Islet of Langerhans (tissue), 1 donor: ENCODE results near the gene ARHGAP9.
"Not testable (repeated sequence)": the region's sequence is repeated elsewhere in the genome, so short reads cannot be mapped to it uniquely, and the experiment has no call there.

ENCODE experiments used
- FAIRE-seq: peaks from one replicate; lab custom pipeline; 2011; peaks lifted over from hg19 to GRCh38; lab: Jason Lieb, UNC

The ARHGAP9 gene

GRCh38 chr12:57456737-57457490, 22.8 kb downstream of the ARHGAP9 start:
- FAIRE-seq: no peak

- no peak for FAIRE-seq
Measured at GRCh38 chr12:57456145-57456700, 23.4 kb downstream of the ARHGAP9 start.

- FAIRE-seq: no peak
Measured at GRCh38 chr12:57455374-57456144, 24.1 kb downstream of the ARHGAP9 start.

DNA sequence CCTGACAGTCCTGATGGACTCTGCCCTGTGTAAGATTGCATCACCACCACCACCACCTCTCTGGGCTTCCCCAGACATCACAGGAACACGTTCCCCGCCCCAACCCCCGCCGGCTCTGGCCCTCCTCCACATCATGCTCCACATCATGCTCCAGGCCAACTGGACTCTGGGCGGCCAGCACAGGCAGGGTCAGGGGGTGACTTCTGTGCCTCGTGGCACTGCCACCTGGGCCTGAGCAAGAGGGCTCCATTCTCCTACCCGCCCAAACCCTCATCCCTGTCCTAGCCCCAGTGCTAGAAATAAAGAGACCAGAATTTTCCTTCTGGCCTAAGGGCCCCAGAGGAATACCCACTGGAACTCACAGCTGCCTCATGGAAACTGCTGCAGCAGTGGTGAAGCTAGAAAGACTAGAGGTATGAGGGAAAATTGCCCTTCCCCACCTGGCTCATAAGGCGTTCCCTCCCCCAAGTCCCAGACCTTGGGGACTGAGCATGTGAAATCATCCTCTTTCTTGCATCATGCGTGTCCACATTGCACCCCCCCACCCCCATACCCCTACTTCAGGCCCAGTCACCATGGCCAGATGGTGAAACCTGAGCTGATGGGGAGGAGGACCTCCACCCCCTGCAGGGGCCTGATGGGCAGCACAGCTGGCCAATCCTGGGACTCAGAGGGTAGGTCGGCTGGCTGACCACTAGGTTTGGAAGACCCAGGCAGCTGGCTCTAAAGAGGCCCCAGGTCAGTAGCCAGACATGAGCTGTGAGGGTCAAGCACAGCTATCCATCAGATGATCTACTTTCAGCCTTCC, 24.9 kb downstream of the ARHGAP9 start, which contains the start of gene INHBE:
TSS of gene INHBE (plus strand) at position 742 of the 808 bp plus-strand sequence. CDS start 230 bp downstream, outside the sequence.
- no peak for FAIRE-seq

GRCh38 chr12:57454213-57454565, 25.5 kb downstream of the ARHGAP9 start:
- no peak for FAIRE-seq

DNA sequence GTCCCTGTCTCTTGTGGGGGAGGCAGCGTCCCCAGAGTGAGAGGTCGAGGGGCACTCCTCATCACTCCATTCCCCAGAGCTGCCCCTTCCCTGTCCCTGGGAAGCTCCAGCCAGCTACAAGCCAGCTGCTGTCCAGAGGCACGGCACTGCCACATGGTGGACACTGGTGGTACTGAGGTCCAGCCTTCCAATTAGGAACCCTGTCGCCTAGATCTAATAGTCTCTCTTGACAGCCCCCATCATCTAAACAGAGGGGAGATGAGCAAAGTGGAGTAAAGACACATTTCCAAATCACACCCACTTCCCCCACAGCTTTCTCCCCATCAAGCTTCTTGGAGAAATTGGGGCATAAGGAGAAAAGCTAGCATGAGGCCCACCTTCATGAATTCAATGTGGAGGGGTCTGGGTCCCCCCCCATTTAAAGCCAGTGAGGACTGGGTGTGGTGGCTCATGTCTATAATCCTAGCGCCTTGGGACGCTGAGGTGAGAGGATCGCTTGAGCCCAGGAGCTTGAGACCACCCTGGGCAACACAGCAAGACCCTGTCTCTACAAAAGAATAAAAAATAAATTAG, 26.6 kb downstream of the ARHGAP9 start:
- FAIRE-seq: no peak

DNA sequence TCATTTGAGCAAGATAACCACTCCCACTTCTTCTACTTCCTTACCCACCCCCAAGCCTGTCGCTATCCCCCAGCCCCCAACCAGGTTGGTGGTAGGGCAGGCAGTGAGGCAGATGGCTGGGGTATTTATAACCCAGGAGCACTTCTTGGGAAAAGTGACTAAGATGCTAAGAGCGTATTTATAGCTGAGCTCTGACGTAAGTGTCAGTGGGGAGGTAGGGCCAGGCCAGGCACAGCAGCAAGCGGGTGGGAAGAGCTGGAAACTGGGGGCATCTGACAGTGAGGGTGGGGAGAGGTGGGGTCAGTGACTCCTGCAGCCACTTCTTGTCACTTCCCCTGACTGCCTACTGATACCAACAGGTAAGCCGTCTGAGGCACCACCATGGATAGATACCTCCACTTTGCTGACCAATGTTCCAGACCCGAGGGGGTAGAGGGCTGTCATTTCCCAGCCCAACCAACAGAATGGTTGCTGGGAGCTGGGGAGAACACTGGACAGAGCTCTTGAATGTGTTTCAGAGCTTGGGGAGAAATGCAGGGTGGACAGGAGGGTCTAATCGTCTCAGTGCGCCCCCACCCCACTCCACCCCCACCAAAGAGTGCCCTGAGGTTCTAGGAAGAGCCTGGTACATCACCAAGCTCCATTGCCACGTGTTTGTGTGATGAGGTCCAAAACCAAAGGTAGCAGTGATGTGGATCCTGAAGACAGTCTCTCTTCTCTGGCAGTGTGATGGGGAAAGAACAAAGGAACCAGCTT, 27.3 kb downstream of the ARHGAP9 start:
- FAIRE-seq: no peak

- no peak for FAIRE-seq
Measured at GRCh38 chr12:57451233-57451778, 28.4 kb downstream of the ARHGAP9 start.

DNA sequence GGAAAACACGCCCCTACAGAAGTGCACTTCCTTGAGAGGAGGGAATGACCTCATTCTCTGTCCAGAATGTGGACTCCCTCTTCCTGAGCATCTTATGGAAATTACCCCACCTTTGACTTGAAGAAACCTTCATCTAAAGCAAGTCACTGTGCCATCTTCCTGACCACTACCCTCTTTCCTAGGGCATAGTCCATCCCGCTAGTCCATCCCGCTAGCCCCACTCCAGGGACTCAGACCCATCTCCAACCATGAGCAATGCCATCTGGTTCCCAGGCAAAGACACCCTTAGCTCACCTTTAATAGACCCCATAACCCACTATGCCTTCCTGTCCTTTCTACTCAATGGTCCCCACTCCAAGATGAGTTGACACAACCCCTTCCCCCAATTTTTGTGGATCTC, 29.6 kb downstream of the ARHGAP9 start:
- FAIRE-seq: no peak

DNA sequence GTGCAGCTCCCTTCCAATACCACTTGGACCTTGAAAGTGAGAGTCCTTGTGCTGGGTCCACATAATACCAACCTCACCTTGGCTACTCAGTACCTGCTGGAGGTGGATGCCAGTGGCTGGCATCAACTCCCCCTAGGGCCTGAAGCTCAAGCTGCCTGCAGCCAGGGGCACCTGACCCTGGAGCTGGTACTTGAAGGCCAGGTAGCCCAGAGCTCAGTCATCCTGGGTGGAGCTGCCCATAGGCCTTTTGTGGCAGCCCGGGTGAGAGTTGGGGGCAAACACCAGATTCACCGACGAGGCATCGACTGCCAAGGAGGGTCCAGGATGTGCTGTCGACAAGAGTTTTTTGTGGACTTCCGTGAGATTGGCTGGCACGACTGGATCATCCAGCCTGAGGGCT, 30.3 kb downstream of the ARHGAP9 start:
- no peak for FAIRE-seq

DNA sequence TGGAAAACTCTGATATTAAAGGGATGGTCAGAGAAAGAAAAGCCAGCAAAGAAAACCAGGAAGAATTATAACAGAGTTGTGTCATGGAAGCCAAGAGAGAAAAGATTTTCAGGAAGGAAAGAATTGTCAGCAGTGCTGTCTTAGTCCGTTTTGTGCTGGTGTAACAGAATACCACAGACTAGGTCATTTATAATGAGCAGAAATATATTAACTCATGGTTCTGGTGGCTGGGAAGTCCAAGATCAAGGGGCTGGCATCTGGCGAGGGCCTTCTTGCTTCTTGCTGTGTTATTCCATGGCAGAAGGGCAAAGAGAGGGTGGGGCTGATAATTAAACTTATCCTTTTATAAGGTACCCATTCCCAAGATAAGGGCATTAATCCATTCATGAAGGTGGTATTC, 31.0 kb downstream of the ARHGAP9 start:
- FAIRE-seq: no peak

DNA sequence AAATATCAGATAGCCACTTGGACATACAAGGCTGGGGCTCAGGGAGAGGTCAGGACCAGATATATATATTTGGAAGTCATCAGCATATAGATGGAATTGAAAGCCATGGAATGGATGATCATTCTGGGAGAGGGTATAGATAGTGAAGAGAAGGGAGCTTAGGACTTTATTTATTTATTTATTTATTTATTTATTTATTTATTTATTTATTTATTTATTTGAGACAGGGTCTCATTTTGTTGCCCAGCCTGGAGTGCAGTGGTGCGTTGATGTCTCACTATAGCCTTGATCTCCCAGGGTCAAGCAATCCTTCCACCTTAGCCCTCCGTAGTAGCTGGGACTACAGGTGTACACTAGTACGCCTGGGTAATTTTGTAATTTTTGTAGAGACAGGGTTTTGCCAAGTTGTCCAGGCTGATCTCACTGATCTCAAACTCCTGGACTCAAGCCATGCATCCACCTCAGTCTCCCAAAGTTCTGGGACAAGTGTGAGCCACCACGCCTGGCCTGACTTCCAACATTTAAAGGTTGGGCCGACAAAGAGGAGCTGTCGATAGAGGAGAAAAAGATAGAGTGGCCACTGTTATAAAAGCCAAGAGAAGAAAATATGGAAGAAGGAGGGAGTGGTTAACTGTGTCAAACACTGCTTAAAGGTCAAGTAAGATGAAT, 33.2 kb downstream of the ARHGAP9 start:
- FAIRE-seq: no peak

DNA sequence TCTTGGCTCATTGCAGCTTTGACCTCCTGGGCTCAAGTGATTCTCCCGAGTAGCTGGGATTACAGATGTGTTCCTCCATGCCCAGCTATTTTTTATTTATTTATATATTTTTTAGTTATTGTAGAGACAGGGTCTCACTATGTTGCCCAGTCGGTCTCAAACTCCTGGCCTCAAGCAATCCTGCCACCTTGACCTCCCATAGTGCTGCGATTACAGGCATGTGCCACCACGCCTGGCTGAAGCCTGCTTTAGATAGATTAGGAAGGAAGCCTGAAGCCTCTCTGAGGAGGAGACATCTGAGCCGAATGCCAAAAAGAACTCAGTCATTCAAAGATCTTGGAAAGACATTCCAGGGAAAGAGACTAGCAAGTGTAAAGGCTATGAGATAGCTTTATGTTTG, 34.9 kb downstream of the ARHGAP9 start:
- no peak for FAIRE-seq

GRCh38 chr12:57444337-57444736, 35.3 kb downstream of the ARHGAP9 start:
- FAIRE-seq: not testable (repeated sequence)

GRCh38 chr12:57441846-57442427, 37.7 kb downstream of the ARHGAP9 start:
- no peak for FAIRE-seq

- not testable (repeated sequence) for FAIRE-seq
Measured at GRCh38 chr12:57441393-57441792, 38.3 kb downstream of the ARHGAP9 start.

- FAIRE-seq: no peak
Measured at GRCh38 chr12:57439762-57440266, 39.9 kb downstream of the ARHGAP9 start.

DNA sequence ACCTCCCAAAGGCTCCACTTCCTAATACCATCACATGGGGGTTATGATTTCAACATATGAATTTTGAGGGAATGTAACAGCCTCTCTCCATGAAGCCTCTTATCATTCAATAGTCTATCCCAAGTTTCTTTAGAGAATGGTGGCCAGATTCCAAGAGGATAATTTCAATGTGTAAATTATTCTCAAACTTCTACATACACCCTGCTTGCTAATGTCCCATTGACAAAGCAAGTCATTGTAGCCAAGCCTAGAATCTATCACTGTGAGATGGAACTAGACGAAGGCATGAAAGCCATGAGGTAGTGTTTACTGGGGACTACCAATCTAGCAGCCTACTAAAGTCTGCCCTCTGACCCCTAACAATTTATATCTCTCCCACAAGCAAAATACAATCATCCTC, 41.3 kb downstream of the ARHGAP9 start:
- no peak for FAIRE-seq

DNA sequence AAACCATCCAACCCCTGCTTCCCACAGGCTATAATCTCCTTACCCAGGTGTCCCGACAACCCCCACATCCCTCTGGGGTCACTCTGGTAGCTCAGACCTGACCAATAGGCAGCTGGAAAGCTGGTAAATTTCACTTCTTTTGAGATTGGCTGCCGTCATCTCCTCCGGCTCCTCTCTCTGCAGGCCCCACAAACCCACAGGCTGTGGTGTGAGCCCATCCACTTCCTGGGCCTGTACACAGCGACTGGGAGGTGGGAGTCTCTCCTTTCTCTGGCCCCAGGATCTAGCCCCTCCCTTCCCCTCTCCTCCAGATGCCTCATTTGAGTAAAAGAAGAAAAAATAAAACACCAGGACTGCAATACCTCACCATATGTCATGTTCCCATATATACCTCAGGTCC, 44.4 kb downstream of the ARHGAP9 start:
- FAIRE-seq: no peak
